IMR-90 (cell line): Measurements from ENCODE around the gene NPAS2.

ENCODE experiments used
- BHLHE40 ChIP-seq: fragments of 150-350 bp; IDR thresholded peaks from 2 replicates; pipeline ENCODE4 v1.6.1; 2016; ENCODE audit warnings: mild to moderate bottlenecking, low read depth, low read length
- CEBPB ChIP-seq: IDR thresholded peaks from 2 replicates; pipeline ENCODE4 v1.6.1; 2012; ENCODE audit warnings: low read depth, low read length, improper control_type of control experiment
- CHD1 ChIP-seq: IDR thresholded peaks from 2 replicates; pipeline ENCODE4 v1.6.1; 2012; ENCODE audit warnings: low read depth, low read length, improper control_type of control experiment
- FOS ChIP-seq: fragments of 150-350 bp; IDR thresholded peaks from 2 replicates; pipeline ENCODE4 v1.6.1; 2016; ENCODE audit warnings: low read depth, low read length
- MAFK ChIP-seq: IDR thresholded peaks from 2 replicates; pipeline ENCODE4 v1.6.1; 2012; ENCODE audit warnings: low read depth, low read length, improper control_type of control experiment
- MAZ ChIP-seq: IDR thresholded peaks from 2 replicates; pipeline ENCODE4 v1.6.1; 2012; ENCODE audit warnings: low read depth, mild to moderate bottlenecking, low read length, improper control_type of control experiment, moderate library complexity, borderline replicate concordance
- POLR2A ChIP-seq: IDR thresholded peaks from 2 replicates; pipeline ENCODE4 v1.6.1; 2012; ENCODE audit warnings: mild to moderate bottlenecking, low read depth, low read length
- RAD21 ChIP-seq: IDR thresholded peaks from 2 replicates; pipeline ENCODE4 v1.6.1; 2012; ENCODE audit warnings: low read length, improper control_type of control experiment
- RCOR1 ChIP-seq: IDR thresholded peaks from 2 replicates; pipeline ENCODE4 v1.6.1; 2012; ENCODE audit warnings: mild to moderate bottlenecking, low read length, improper control_type of control experiment; ENCODE audit not compliant: insufficient replicate concordance
- RFX5 ChIP-seq: IDR thresholded peaks from 2 replicates; pipeline ENCODE4 v1.8.0; 2012; ENCODE audit warnings: low read depth, mild to moderate bottlenecking, low read length, moderate library complexity
- SMC3 ChIP-seq: fragments of 150-350 bp; IDR thresholded peaks from 2 replicates; pipeline ENCODE4 v1.6.1; 2016; ENCODE audit warnings: low read depth, mild to moderate bottlenecking, antibody characterized with exemption, low read length, moderate library complexity
- USF2 ChIP-seq: fragments of 150-350 bp; IDR thresholded peaks from 2 replicates; pipeline ENCODE4 v1.6.1; 2017; ENCODE audit warnings: mild to moderate bottlenecking, antibody characterized with exemption, low read length, low read depth
- TF ChIP-seq, protein P1 (sequence below): conservative IDR thresholded peaks from 2 replicates; pipeline ENCODE4 v1.5.1; 2012; ENCODE audit warnings: mild to moderate bottlenecking, low read depth, low read length, improper control_type of control experiment
- TF ChIP-seq, protein P2 (sequence below): fragments of 150-350 bp; IDR thresholded peaks from 2 replicates; pipeline ENCODE4 v1.6.1; 2016; ENCODE audit warnings: low read depth, mild to moderate bottlenecking, low read length, moderate library complexity, borderline replicate concordance

- TF ChIP-seq, protein P1, sequence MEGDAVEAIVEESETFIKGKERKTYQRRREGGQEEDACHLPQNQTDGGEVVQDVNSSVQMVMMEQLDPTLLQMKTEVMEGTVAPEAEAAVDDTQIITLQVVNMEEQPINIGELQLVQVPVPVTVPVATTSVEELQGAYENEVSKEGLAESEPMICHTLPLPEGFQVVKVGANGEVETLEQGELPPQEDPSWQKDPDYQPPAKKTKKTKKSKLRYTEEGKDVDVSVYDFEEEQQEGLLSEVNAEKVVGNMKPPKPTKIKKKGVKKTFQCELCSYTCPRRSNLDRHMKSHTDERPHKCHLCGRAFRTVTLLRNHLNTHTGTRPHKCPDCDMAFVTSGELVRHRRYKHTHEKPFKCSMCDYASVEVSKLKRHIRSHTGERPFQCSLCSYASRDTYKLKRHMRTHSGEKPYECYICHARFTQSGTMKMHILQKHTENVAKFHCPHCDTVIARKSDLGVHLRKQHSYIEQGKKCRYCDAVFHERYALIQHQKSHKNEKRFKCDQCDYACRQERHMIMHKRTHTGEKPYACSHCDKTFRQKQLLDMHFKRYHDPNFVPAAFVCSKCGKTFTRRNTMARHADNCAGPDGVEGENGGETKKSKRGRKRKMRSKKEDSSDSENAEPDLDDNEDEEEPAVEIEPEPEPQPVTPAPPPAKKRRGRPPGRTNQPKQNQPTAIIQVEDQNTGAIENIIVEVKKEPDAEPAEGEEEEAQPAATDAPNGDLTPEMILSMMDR = no peak
- TF ChIP-seq SMC3 (no peak), RCOR1 (no peak), POLR2A (no peak), CHD1 (no peak), MAZ (no peak), RAD21 (no peak), RFX5 (no peak), CEBPB (no peak), BHLHE40 (no peak), MAFK (no peak), USF2 (no peak), FOS (no peak)
- TF ChIP-seq, protein P2, sequence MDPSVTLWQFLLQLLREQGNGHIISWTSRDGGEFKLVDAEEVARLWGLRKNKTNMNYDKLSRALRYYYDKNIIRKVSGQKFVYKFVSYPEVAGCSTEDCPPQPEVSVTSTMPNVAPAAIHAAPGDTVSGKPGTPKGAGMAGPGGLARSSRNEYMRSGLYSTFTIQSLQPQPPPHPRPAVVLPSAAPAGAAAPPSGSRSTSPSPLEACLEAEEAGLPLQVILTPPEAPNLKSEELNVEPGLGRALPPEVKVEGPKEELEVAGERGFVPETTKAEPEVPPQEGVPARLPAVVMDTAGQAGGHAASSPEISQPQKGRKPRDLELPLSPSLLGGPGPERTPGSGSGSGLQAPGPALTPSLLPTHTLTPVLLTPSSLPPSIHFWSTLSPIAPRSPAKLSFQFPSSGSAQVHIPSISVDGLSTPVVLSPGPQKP = no peak
Measured at GRCh38 chr2:100936070-100936741, 116.3 kb downstream of the NPAS2 start.
